ENCODE measurements around the gene TBX4. TPM values are rescaled to one million over a fixed set of nuclear protein-coding genes. Genes with fewer than 3 reads are reported as not detected.
"Not testable (repeated sequence)": the region's sequence is repeated elsewhere in the genome, so short reads cannot be mapped to it uniquely, and the experiment has no call there.

The TBX4 gene
- polyA plus RNA-seq, 1 donor (not counting 4 experiments of a cell fraction or from before 2014, with no cell fraction given): 0.04 TPM

DNA sequence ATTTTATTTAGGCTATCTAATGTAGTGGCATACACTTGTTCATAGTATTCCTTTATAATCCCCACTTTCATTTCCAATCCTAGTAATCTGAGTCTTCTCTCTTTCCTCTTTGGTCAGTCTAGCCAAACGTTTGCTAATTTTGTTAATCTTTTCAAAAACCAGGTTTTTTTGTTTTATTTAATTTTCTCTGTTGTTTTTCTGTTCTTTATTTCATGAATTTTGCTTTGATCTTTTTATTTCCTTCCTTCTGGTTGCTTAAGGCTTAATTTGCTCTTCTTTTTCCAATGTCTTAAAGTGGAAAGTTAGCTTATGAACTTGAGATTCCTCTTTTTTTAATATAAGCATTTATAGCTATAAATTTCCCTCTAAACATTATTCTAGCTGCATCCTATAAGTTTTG is 69.9 kb downstream of the TBX4 start:
- no peak overlapping the region for H3K4me3 ChIP-seq (ENCODE audit: control insufficient read depth in 2 of 3, extremely low read depth in 1 of 3, insufficient read depth in 2 of 3, low read depth in 1 of 3, low read length in 3 of 3)
- dilution Hi-C loops (cut with MboI; ENCODE audit: extremely low pct_ligation_motif_present, low sequenced_read_pairs): no loop called here
- FAIRE-seq (no peak), DNase-seq (ENCODE audit: low read depth, low spot score) (no peak)
- no peaks in the 10 kb centered on the region for H3K79me2 ChIP-seq (ENCODE audit: control insufficient read depth, insufficient read depth, low read length)
- no peak overlapping the region for H3K4me2 ChIP-seq (ENCODE audit: control insufficient read depth, extremely low read depth, insufficient read depth, low read depth, low read length)
- H3K4me1 ChIP-seq (ENCODE audit: control insufficient read depth, extremely low read depth, insufficient read depth, low read length): no peaks in the 10 kb centered on the region
- H3K9ac ChIP-seq (ENCODE audit: control insufficient read depth, extremely low read depth, insufficient read depth, low read length): no peak overlapping the region
- no peak overlapping the region for H2AFZ ChIP-seq (ENCODE audit: control insufficient read depth, low read length)
- no peaks in the 10 kb centered on the region for H3K27me3 ChIP-seq (ENCODE audit: control insufficient read depth, extremely low read depth, insufficient read depth, low read length)
- TF ChIP-seq EZH2 (IDR thresholded peaks at IDR 0.05; ENCODE audit: low read length) (no peak), CTCF (optimal IDR thresholded peaks at IDR 0.05 in 1 of 3, IDR thresholded peaks at IDR 0.05 in 1 of 3, conservative IDR thresholded peaks at IDR 0.05 in 1 of 3; ENCODE audit: extremely low read depth in 1 of 3, insufficient read depth in 2 of 3, low read length in 3 of 3) (no peak)
- H3K36me3 ChIP-seq (ENCODE audit: control insufficient read depth in 2 of 2, extremely low read depth in 1 of 2, insufficient read depth in 2 of 2, low read length in 2 of 2): no peaks in the 10 kb centered on the region
- H3K27ac ChIP-seq (ENCODE audit: control insufficient read depth, insufficient read depth, low read length): no peak overlapping the region
- H4K20me1 ChIP-seq (ENCODE audit: control insufficient read depth, extremely low read depth, insufficient read depth, low read length): no peaks in the 10 kb centered on the region
- H3K9me1 ChIP-seq (ENCODE audit: control insufficient read depth, extremely low read depth, insufficient read depth, low read length): no peaks in the 10 kb centered on the region
- H3K9me3 ChIP-seq (ENCODE audit: control insufficient read depth, low read depth, low read length): no peaks in the 10 kb centered on the region

DNA sequence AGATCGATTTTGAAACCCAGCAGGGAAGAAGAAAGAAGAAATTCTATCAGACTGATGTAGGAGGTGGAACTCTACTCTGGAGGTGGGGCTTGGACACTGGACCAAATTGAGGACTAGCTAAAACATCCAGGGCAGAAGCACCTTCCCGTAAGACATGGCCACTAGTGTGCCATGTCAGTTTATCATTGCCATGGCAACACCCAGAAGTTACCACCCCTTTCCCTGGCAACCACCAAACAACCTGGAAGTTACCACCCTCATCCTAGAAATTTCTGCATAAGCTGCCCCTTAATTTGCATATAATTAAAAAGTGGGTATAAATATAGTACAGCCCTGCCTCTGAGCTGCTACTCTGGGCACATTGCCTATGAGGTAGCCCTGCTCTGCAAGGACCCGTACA is 72.1 kb downstream of the TBX4 start:
- no peak for TF ChIP-seq CTCF (optimal IDR thresholded peaks at IDR 0.05 in 1 of 3, IDR thresholded peaks at IDR 0.05 in 1 of 3, conservative IDR thresholded peaks at IDR 0.05 in 1 of 3; ENCODE audit: extremely low read depth in 1 of 3, insufficient read depth in 2 of 3, low read length in 3 of 3)
- TF ChIP-seq EZH2 (IDR thresholded peaks at IDR 0.05; ENCODE audit: low read length): no peak
- no peaks in the 10 kb centered on the region for H4K20me1 ChIP-seq (ENCODE audit: control insufficient read depth, extremely low read depth, insufficient read depth, low read length)
- H3K4me1 ChIP-seq (ENCODE audit: control insufficient read depth, extremely low read depth, insufficient read depth, low read length): no peaks in the 10 kb centered on the region
- no peak overlapping the region for H3K4me2 ChIP-seq (ENCODE audit: control insufficient read depth, extremely low read depth, insufficient read depth, low read depth, low read length)
- no peaks in the 10 kb centered on the region for H3K36me3 ChIP-seq (ENCODE audit: control insufficient read depth in 2 of 2, extremely low read depth in 1 of 2, insufficient read depth in 2 of 2, low read length in 2 of 2)
- FAIRE-seq (no peak), DNase-seq (ENCODE audit: low read depth, low spot score) (no peak)
- no peaks in the 10 kb centered on the region for H3K79me2 ChIP-seq (ENCODE audit: control insufficient read depth, insufficient read depth, low read length)
- H3K27ac ChIP-seq (ENCODE audit: control insufficient read depth, insufficient read depth, low read length): no peak overlapping the region
- no peak overlapping the region for H3K4me3 ChIP-seq (ENCODE audit: control insufficient read depth in 2 of 3, extremely low read depth in 1 of 3, insufficient read depth in 2 of 3, low read depth in 1 of 3, low read length in 3 of 3)
- no peaks in the 10 kb centered on the region for H3K9me3 ChIP-seq (ENCODE audit: control insufficient read depth, low read depth, low read length)
- no peaks in the 10 kb centered on the region for H3K27me3 ChIP-seq (ENCODE audit: control insufficient read depth, extremely low read depth, insufficient read depth, low read length)
- H2AFZ ChIP-seq (ENCODE audit: control insufficient read depth, low read length): no peak overlapping the region
- H3K9me1 ChIP-seq (ENCODE audit: control insufficient read depth, extremely low read depth, insufficient read depth, low read length): no peaks in the 10 kb centered on the region
- dilution Hi-C loops (cut with MboI; ENCODE audit: extremely low pct_ligation_motif_present, low sequenced_read_pairs): no loop called here
- H3K9ac ChIP-seq (ENCODE audit: control insufficient read depth, extremely low read depth, insufficient read depth, low read length): no peak overlapping the region

DNA sequence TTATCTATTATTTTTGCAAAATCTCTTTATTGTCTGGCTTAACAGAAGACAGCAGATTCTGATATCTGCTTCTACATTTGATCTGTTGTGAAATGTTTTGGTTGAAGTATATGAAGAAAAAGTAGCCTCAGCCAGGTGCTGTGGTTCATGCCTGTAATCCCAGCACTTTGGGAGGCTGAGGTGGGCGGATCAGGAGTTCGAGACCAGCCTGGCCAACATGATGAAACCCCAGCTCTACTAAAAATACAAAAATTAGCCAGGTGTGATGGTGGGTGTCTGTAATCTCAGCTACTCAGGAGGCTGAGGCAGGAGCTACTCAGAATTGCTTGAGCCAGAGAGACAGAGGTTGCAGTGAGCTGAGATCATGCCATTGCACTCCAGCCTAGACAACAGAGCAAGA is 75.2 kb downstream of the TBX4 start:
- H3K9ac ChIP-seq (ENCODE audit: control insufficient read depth, extremely low read depth, insufficient read depth, low read length); H3K4me2 ChIP-seq (ENCODE audit: control insufficient read depth, extremely low read depth, insufficient read depth, low read depth, low read length); FAIRE-seq; H3K9me1 ChIP-seq (ENCODE audit: control insufficient read depth, extremely low read depth, insufficient read depth, low read length); H3K36me3 ChIP-seq (ENCODE audit: control insufficient read depth in 2 of 2, extremely low read depth in 1 of 2, insufficient read depth in 2 of 2, low read length in 2 of 2); dilution Hi-C loops (cut with MboI; ENCODE audit: extremely low pct_ligation_motif_present, low sequenced_read_pairs); H3K79me2 ChIP-seq (ENCODE audit: control insufficient read depth, insufficient read depth, low read length); H3K4me3 ChIP-seq (ENCODE audit: control insufficient read depth in 2 of 3, extremely low read depth in 1 of 3, insufficient read depth in 2 of 3, low read depth in 1 of 3, low read length in 3 of 3); H3K27me3 ChIP-seq (ENCODE audit: control insufficient read depth, extremely low read depth, insufficient read depth, low read length); H3K27ac ChIP-seq (ENCODE audit: control insufficient read depth, insufficient read depth, low read length); H2AFZ ChIP-seq (ENCODE audit: control insufficient read depth, low read length); H3K4me1 ChIP-seq (ENCODE audit: control insufficient read depth, extremely low read depth, insufficient read depth, low read length); DNase-seq (ENCODE audit: low read depth, low spot score); H3K9me3 ChIP-seq (ENCODE audit: control insufficient read depth, low read depth, low read length); H4K20me1 ChIP-seq (ENCODE audit: control insufficient read depth, extremely low read depth, insufficient read depth, low read length): not testable (repeated sequence)
